Uterus (tissue), 2 donors: ENCODE measurements around the gene CXCR3.

Experiments used
- CTCF ChIP-seq, 4 experiments: fragments of 200-600 bp in 2 of 4; fragments of 450-650 bp in 2 of 4; sonication (generic) in 2 of 4; IDR thresholded peaks; one replicate each; pipeline ENCODE4 v1.5.1; 2016 to 2019; ENCODE audit warnings: antibody characterized with exemption in 4 of 4, mild to moderate bottlenecking in 2 of 4, moderate library complexity in 1 of 4
- POLR2A ChIP-seq, 2 donors: fragments of 450-650 bp; IDR thresholded peaks; one replicate each; pipeline ENCODE4 v1.6.1; 2016; ENCODE audit warnings: antibody characterized with exemption in 2 of 2, mild to moderate bottlenecking in 1 of 2, moderate library complexity in 1 of 2

- TF ChIP-seq CTCF (IDR thresholded peaks at IDR 0.05): no peak
- no peak for TF ChIP-seq POLR2A (IDR thresholded peaks at IDR 0.05)
Observed at GRCh38 chrX:71626576-71626975, 8.3 kb upstream of the CXCR3 start.
